ENCODE data around the gene PRR3. TPM values are rescaled to one million over a fixed set of nuclear protein-coding genes. Genes with fewer than 3 reads are reported as not detected.

Gene PRR3
- total and polyA plus RNA-seq, 9 donors, result 8.6 to 35.0 (median 20.9) TPM

DNA sequence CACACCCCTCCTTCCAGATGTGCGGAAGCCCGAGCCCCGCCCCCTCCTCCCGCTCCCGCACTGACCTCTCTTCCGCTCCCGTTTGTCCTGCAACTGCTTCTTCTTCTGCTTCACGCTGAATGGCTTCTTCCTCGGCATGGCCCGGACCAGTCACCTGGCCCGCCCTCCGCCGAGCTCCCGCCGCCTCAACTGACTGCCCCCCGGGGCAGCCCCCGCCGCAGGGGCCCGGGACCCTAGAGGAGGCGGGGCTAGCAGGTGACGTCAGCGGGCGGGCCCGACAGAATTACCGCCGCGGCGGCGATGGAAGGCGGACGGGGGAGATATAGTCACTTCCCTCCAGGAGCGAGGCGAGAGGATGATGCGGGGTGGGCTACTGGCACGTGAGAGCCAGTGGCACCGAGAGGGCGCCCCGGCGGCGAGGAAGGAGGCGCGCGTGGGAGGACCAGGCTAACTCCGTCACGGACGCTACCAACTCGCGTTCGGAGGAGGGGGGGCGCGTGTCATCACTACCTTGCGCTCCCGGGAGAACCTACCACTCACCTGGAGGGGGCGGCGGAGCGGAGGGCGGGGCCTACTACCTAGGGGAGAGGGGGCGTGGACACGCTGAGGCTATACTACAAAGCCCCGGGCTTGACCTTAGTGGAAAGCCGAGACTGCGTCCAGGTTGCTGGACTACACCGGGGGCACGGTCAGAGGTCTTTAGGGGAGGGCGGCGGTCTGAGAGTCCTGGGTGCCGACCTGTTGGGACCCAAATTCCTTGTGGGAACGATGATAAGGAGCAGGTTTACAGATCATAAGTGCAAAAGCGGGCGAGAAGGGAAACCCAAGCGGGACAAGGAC, 809 bp upstream of the PRR3 start, which contains the start of gene GNL1:
Gene GNL1 (minus strand): TSS at position 424 of the 840 bp plus-strand sequence. CDS start 286 bp downstream, at position 138.
- TF ChIP-seq POLR2A (IDR thresholded peaks at IDR 0.05) (peak; percentile 81), CTCF (IDR thresholded peaks at IDR 0.05) (peak in 2 of 3 donors; percentile 32 to 40), EP300 (IDR thresholded peaks at IDR 0.05) (no peak)
- Histone ChIP-seq H3K4me1 (ENCODE audit: insufficient read depth) (peaks cover 7% of the 10 kb centered on the region), H3K36me3 (no peaks in the 10 kb centered on the region), H3K4me3 (peak within 1 kb of the TSS; percentile 66), H3K27ac (peak within 1 kb of the TSS; percentile 93 to 98), H3K27me3 (no peaks in the 10 kb centered on the region), H3K9me3 (no peaks in the 10 kb centered on the region)
- 1% methylated on average over 45 to 71 of the region's 71 CpGs for WGBS, 3 donors
- intact Hi-C loops (cut with DNase I), result no loop called here
- DNase-seq, result peak; percentile 95 to 97 (median 97)

- 2 to 3% (median 2%) methylated on average over 6 of the region's 6 CpGs for WGBS, 3 donors
- Histone ChIP-seq H3K4me1 (ENCODE audit: insufficient read depth) (peaks cover 7% of the 10 kb centered on the region), H3K36me3 (no peaks in the 10 kb centered on the region), H3K27ac (peak overlapping the region; percentile 93 to 98), H3K4me3 (peak overlapping the region; percentile 66), H3K27me3 (no peaks in the 10 kb centered on the region), H3K9me3 (no peaks in the 10 kb centered on the region)
- intact Hi-C loops (cut with DNase I), result no loop called here
- TF ChIP-seq CTCF (IDR thresholded peaks at IDR 0.05), result no peak
- no peak for TF ChIP-seq POLR2A (IDR thresholded peaks at IDR 0.05)
- no peak for TF ChIP-seq EP300 (IDR thresholded peaks at IDR 0.05)
- no peak for DNase-seq
Measured at GRCh38 chr6:30557683-30557981, 537 bp downstream of the PRR3 start.

DNA sequence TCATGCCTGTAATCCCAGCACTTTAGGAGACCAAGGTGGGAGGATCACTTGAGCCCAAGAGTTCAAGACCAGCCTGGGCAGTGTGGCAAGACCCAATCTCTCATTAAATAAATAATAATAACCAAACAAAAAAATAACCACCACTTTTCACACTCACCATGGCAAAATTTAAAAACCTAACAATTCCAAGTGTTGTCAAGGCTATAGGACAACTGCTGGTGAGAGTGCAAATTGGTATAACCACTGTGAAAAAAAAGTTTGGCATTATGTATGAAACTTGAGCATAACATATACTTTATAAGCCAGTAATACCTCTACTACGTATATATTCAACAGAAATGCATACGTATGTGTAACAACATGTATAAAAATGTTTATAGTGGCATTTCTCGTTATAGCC, 3.8 kb downstream of the PRR3 start:
- intact Hi-C loops (cut with DNase I), result no loop called here
- DNase-seq, result no peak
- 92 to 95% (median 92%) methylated on average over 3 of the region's 3 CpGs for WGBS, 3 donors
- no peak overlapping the region for H3K27ac ChIP-seq
- no peaks in the 10 kb centered on the region for H3K27me3 ChIP-seq
- no peaks in the 10 kb centered on the region for H3K9me3 ChIP-seq
- no peak overlapping the region for H3K4me3 ChIP-seq
- TF ChIP-seq POLR2A (IDR thresholded peaks at IDR 0.05) (no peak), CTCF (IDR thresholded peaks at IDR 0.05) (no peak), EP300 (IDR thresholded peaks at IDR 0.05) (no peak)
- peaks cover 4% of the 10 kb centered on the region for H3K4me1 ChIP-seq (ENCODE audit: insufficient read depth)
- H3K36me3 ChIP-seq, result no peaks in the 10 kb centered on the region

- intact Hi-C loops (cut with DNase I), result no loop called here
- no peak for DNase-seq
- no peak for TF ChIP-seq POLR2A (IDR thresholded peaks at IDR 0.05)
- no peak for TF ChIP-seq CTCF (IDR thresholded peaks at IDR 0.05)
- TF ChIP-seq EP300 (IDR thresholded peaks at IDR 0.05), result no peak
- no peak overlapping the region for H3K27ac ChIP-seq
- H3K9me3 ChIP-seq, result no peaks in the 10 kb centered on the region
- H3K36me3 ChIP-seq, result no peaks in the 10 kb centered on the region
- H3K4me1 ChIP-seq (ENCODE audit: insufficient read depth), result peaks cover 6% of the 10 kb centered on the region
- 91 to 92% (median 91%) methylated on average over 14 of the region's 14 CpGs for WGBS, 3 donors
- H3K4me3 ChIP-seq, result no peak overlapping the region
- no peaks in the 10 kb centered on the region for H3K27me3 ChIP-seq
Measured at GRCh38 chr6:30562470-30563425, 5.7 kb downstream of the PRR3 start.

All from ovary (tissue), 9 donors.